ENCODE data around the gene C1orf87.

Gene C1orf87

DNA sequence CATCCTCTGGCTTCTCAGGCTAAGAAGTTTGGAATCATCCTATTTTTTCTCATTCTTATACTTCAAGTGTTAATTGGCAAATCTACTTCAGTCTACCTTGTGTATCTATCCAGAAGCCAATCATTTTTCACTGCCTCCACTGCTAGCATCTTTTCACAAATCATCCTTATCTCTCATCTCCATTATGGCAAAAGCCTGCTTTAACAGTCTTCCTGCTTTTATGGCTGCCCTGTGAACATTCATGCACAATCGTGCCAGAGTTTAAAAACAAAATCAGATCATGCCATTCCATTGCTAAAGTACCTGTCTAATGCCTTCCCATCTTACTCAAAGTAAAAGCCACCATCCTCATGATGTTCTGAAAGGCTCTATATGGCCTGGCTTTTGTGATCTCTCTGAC is 127.8 kb downstream of the C1orf87 start:
- no peak for DNase-seq
